K562 (cell line): ENCODE data around the gene SYNGR4. TPM values are rescaled to one million over a fixed set of nuclear protein-coding genes. Genes with fewer than 3 reads are reported as not detected.

ENCODE experiments used
- ATF3 ChIP-seq, 2 experiments: fragments of 450-650 bp in 1 of 2; sonication (generic) in 1 of 2; formaldehyde crosslinking in 1 of 2; IDR thresholded peaks in 1 of 2; conservative IDR thresholded peaks in 1 of 2; 2 replicates each; pipeline versions ENCODE4 v1.6.1 to v1.8.1; 2016 to 2023; ENCODE audit warnings: mild to moderate bottlenecking in 2 of 2, moderate library complexity in 2 of 2, inconsistent platforms in 1 of 2, missing genetic modification reagents in 1 of 2
- CBX8 ChIP-seq: fragments of 200-600 bp; sonication (generic); IDR thresholded peaks from 2 replicates; pipeline ENCODE4 v1.6.1; 2012; ENCODE audit warnings: borderline replicate concordance, mixed run types, low read depth, mild to moderate bottlenecking, moderate library complexity, mixed read lengths, low read length, control low read depth, inconsistent platforms; ENCODE audit not compliant: poor library complexity, severe bottlenecking; ENCODE audit errors: extremely low read depth
- LEF1 ChIP-seq: fragments of 450-650 bp; IDR thresholded peaks from 2 replicates; pipeline ENCODE4 v1.6.1; 2016; ENCODE audit warnings: mild to moderate bottlenecking
- NBN ChIP-seq: fragments of 450-650 bp; IDR thresholded peaks from 2 replicates; pipeline ENCODE4 v1.6.1; 2016; ENCODE audit warnings: low read depth, mild to moderate bottlenecking
- PATZ1 ChIP-seq: fragments of 250-450 bp; sonication (Bioruptor Pico); IDR thresholded peaks from 2 replicates; pipeline ENCODE4 v1.5.0; 2020; ENCODE audit warnings: mild to moderate bottlenecking, borderline replicate concordance
- PHF8 ChIP-seq: fragments of 200-600 bp; sonication (generic); IDR thresholded peaks from 2 replicates; pipeline ENCODE4 v1.6.1; 2012; ENCODE audit warnings: mixed run types, mild to moderate bottlenecking, inconsistent platforms, low read length, moderate library complexity, borderline replicate concordance
- POLR2AphosphoS2 ChIP-seq: IDR thresholded peaks from 2 replicates; pipeline ENCODE4 v1.6.1; 2012; ENCODE audit warnings: low read length, improper control_type of control experiment
- RAD51 ChIP-seq: fragments of 450-650 bp; IDR thresholded peaks from 2 replicates; pipeline ENCODE4 v1.7.1; 2016; ENCODE audit warnings: low read depth, mild to moderate bottlenecking, borderline replicate concordance
- TRIM25 ChIP-seq: fragments of 450-650 bp; IDR thresholded peaks from 2 replicates; pipeline ENCODE4 v1.7.0; 2016; ENCODE audit warnings: borderline replicate concordance
- ZBTB11 ChIP-seq, 3 experiments: fragments of 200-800 bp in 1 of 3; fragments of 250-450 bp in 1 of 3; fragments of 450-650 bp in 1 of 3; sonication (Bioruptor Pico) in 1 of 3; sonication (Bioruptor generic) in 1 of 3; formaldehyde crosslinking in 1 of 3; IDR thresholded peaks; 2 replicates each; pipeline versions ENCODE4 v1.6.1 to v1.8.0; 2016 to 2022; ENCODE audit warnings: mild to moderate bottlenecking in 2 of 3, missing genetic modification characterization in 2 of 3, missing compliant biosample characterization in 1 of 3, moderate library complexity in 1 of 3
- ZHX1 ChIP-seq: fragments of 150-350 bp; conservative IDR thresholded peaks from 2 replicates; pipeline ENCODE4 v1.6.1; 2014; ENCODE audit warnings: low read length
- ZNF232 ChIP-seq: sonication (generic); formaldehyde crosslinking; IDR thresholded peaks from 2 replicates; pipeline ENCODE4 v1.8.0; 2022; ENCODE audit warnings: mild to moderate bottlenecking, missing genetic modification reagents
- ZNF77 ChIP-seq: fragments of 250-450 bp; sonication (Bioruptor Pico); IDR thresholded peaks from 2 replicates; pipeline ENCODE4 v1.5.0; 2020
- ZNF778 ChIP-seq: fragments of 450-650 bp; formaldehyde crosslinking; IDR thresholded peaks from 2 replicates; pipeline ENCODE4 v1.4.0; 2020; ENCODE audit warnings: mild to moderate bottlenecking, moderate library complexity
- polyA plus RNA-seq, 8 experiments: library from polyadenylated mRNA; depleted of rRNA in 4 of 8; stranded (reverse) in 5 of 8; unstranded in 3 of 8; fragments of >200 nt; fragmentation: Nextera tagmentation in 2 of 8; fragmentation: Illumina TruSeq in 1 of 8; extraction: Ambion mirVana in 2 of 8; extraction: Trizol in 1 of 8; gene quantifications; 2 replicates each; pipeline versions ENCODE4 v1.2.1 to v1.2.3, GENCODE V29; 2011 to 2014; ENCODE audit warnings: inconsistent platforms in 1 of 8, missing spikeins in 1 of 8
- total RNA-seq, 7 experiments: library from RNA; depleted of rRNA in 6 of 7; stranded (reverse); fragments of >200 nt in 6 of 7; fragmentation: Illumina TruSeq in 2 of 7; extraction: Trizol in 2 of 7; gene quantifications; 2 replicates each; pipeline versions ENCODE4 v1.2.1 to v1.2.3, GENCODE V29; 2011 to 2021; ENCODE audit warnings: low replicate concordance in 1 of 7

SYNGR4 gene
- total and polyA plus RNA-seq, 9 of the 15 experiments (the other 6 are each of a cell fraction or from before 2014, with no cell fraction given) = 0.07 to 0.14 TPM; not detected in 7

- TF ChIP-seq ZHX1 = no peak
- TF ChIP-seq LEF1 = no peak
- TF ChIP-seq CBX8 = no peak
- no peak for TF ChIP-seq RAD51
- no peak for TF ChIP-seq NBN
- no peak for TF ChIP-seq POLR2AphosphoS2
- TF ChIP-seq ZNF77 = no peak
- TF ChIP-seq PATZ1 (CRISPR knock-in tag) = no peak
- TF ChIP-seq ZNF232 (CRISPR knock-in tag) = no peak
- TF ChIP-seq TRIM25 = no peak
- TF ChIP-seq ATF3 (IDR thresholded peaks at IDR 0.05) = no peak
- 0 out of 2 replicates have a peak, but pooled peaks have one; percentile 30 for TF ChIP-seq ATF3 (CRISPR knock-in tag; conservative IDR thresholded peaks at IDR 0.05)
- TF ChIP-seq ZNF778 = no peak
- TF ChIP-seq PHF8 = no peak
- peak in 1 of 3 experiments; percentile 75; a peak in 2 of 6 replicates for TF ChIP-seq ZBTB11 (CRISPR knock-in tag; IDR thresholded peaks at IDR 0.05)
Measured at GRCh38 chr19:48362716-48363499, 1.3 kb upstream of the SYNGR4 start (continued).
